BLaER1 (cell line): ENCODE results near the gene NEURL1.

Source experiments
- H3K27ac ChIP-seq: shearing (Covaris generic); formaldehyde crosslinking; 2 replicates; pipeline ENCODE4 v1.8.1; 2022
- H3K27me3 ChIP-seq: shearing (Covaris generic); formaldehyde crosslinking; 2 replicates; pipeline ENCODE4 v1.8.1; 2022
- H3K36me3 ChIP-seq: shearing (Covaris generic); formaldehyde crosslinking; 2 replicates; pipeline ENCODE4 v1.8.1; 2022
- H3K4me1 ChIP-seq: shearing (Covaris generic); formaldehyde crosslinking; 2 replicates; pipeline ENCODE4 v1.8.1; 2022
- H3K4me2 ChIP-seq: shearing (Covaris generic); formaldehyde crosslinking; 2 replicates; pipeline ENCODE4 v1.8.1; 2022
- H3K4me3 ChIP-seq: shearing (Covaris generic); formaldehyde crosslinking; 2 replicates; pipeline ENCODE4 v1.8.1; 2022
- H3K9ac ChIP-seq: shearing (Covaris generic); formaldehyde crosslinking; 2 replicates; pipeline ENCODE4 v1.8.1; 2022
- H3K9me3 ChIP-seq: shearing (Covaris generic); formaldehyde crosslinking; 2 replicates; pipeline ENCODE4 v1.8.1; 2022
- H4K20me1 ChIP-seq: shearing (Covaris generic); formaldehyde crosslinking; 2 replicates; pipeline ENCODE4 v1.8.1; 2022
- Cebpa-rat ChIP-seq: shearing (Covaris generic); IDR thresholded peaks from 2 replicates; pipeline ENCODE4 v1.8.1; 2022

NEURL1 gene

DNA sequence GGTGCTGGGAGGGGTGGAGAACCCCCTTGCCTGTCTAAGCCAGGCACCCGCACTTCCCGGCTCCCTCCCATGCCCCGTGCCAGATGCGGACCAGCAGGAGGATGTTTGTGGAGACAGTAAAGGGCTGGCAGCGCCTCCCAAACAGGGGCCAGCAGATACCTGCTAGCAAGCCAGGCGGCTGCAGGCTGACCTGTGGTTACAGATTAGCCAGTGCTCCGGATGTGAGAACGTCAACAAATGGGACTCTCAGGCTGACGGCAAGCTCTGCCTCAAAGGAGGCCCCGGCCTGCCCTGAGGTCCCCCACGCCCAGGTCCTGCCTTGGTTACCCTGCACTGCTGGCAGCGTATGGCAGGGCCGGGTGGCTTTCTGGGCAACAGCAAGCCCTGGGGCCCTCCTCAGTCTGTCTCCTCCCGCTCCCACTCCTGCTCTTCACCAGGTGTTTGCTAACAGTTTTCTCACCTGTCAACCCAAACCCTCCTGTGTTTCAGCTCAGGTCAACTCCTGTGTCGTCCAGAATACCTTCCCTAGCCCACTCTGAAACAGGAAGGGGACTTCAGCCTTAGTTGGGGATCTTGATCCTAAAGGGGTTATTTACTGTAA lies 85.4 kb downstream of the NEURL1 start:
- Histone ChIP-seq H3K27ac (peak overlapping the region; percentile 31; the same call in 1 of the 2 replicates), H3K9me3 (no peaks in the 10 kb centered on the region), H3K4me3 (no peak overlapping the region), H3K36me3 (no peaks in the 10 kb centered on the region), H4K20me1 (no peaks in the 10 kb centered on the region), H3K27me3 (no peaks in the 10 kb centered on the region), H3K9ac (no peak overlapping the region), H3K4me2 (no peak overlapping the region), H3K4me1 (peaks cover 79% of the 10 kb centered on the region)
- no peak for TF ChIP-seq Cebpa-rat

DNA sequence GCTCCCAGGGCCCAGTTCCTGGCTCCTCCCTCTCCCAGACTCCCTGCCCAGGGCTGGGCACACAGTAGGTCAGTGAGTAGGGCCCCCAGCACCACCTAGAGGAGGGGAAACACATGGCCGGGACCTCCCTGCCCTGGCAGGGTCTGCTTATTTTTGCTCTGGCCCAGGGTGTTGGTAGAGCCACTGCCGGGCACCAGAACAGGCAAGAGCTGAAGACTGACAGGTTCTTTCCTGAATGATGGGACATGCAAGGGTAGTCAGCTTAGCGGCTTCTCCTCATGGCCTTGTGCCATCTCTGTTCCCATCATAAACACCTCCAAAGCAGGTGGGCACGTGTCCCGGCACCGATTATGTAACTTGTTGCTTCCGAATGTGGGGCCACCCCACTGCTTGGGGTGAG lies 86.5 kb downstream of the NEURL1 start:
- H3K27ac ChIP-seq = peak overlapping the region; percentile 59; the same call in 1 of the 2 replicates
- H3K4me1 ChIP-seq = peaks cover 90% of the 10 kb centered on the region
- peaks cover 4% of the 10 kb centered on the region for H3K36me3 ChIP-seq
- peak overlapping the region; percentile 44; the same call in 1 of the 2 replicates for H3K9ac ChIP-seq
- no peaks in the 10 kb centered on the region for H4K20me1 ChIP-seq
- TF ChIP-seq Cebpa-rat = no peak
- H3K27me3 ChIP-seq = no peaks in the 10 kb centered on the region
- H3K4me3 ChIP-seq = no peak overlapping the region
- peaks cover 7% of the 10 kb centered on the region for H3K9me3 ChIP-seq
- H3K4me2 ChIP-seq = peak overlapping the region; percentile 81

DNA sequence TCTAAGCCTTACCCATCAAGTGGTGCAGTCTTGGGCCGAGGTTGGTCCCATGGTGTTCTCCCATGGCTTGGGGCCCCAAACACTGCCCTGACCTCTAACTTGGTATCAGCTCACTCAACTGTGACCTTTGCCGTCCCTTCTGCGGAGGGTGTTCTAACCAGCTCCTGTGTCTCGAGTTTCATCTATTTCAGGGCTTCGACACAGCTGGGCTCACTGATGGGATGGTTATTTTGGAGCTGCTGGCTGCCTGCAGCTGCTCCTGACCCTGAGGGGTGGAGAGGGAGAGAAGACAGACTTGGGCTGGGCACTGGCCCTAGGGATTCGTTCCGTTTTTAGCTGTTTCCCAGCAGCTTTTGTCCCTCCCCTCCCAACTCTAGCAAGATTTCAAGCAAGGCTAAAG lies 86.9 kb downstream of the NEURL1 start:
- peaks cover 12% of the 10 kb centered on the region for H3K9me3 ChIP-seq
- no peaks in the 10 kb centered on the region for H4K20me1 ChIP-seq
- peaks cover 87% of the 10 kb centered on the region for H3K4me1 ChIP-seq
- TF ChIP-seq Cebpa-rat = no peak
- peak overlapping the region; percentile 44; the same call in 1 of the 2 replicates for H3K9ac ChIP-seq
- H3K27me3 ChIP-seq = no peaks in the 10 kb centered on the region
- H3K36me3 ChIP-seq = peaks cover 7% of the 10 kb centered on the region
- H3K4me2 ChIP-seq = peak overlapping the region; percentile 81
- 0 out of 2 replicates have a peak overlapping the region, but pooled peaks have one; percentile 13 for H3K4me3 ChIP-seq
- H3K27ac ChIP-seq = peak overlapping the region; percentile 59; the same call in 1 of the 2 replicates

DNA sequence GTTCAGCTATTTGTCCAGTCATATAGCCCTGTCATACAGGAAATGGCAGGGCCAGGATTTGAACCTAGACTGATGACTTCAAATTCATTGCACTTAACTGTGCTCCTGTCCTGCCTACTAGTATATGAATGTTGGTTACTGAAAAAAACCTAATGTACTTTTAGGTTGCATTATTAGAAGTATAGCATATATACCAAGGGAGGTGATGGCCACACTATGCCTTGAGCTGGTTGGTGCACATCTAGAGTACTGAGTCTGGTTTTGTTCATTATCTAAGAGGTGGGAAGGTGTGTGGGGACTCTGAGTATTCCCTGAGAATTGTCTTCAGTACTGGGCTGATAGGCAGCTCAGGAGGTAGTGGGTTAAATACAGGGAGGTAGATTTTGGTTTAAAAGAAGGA lies 88.0 kb downstream of the NEURL1 start:
- Histone ChIP-seq H3K9ac (no peak overlapping the region), H3K27ac (peak overlapping the region; percentile 59), H3K27me3 (no peaks in the 10 kb centered on the region), H4K20me1 (no peaks in the 10 kb centered on the region), H3K9me3 (peaks cover 15% of the 10 kb centered on the region), H3K4me3 (no peak overlapping the region), H3K36me3 (peaks cover 7% of the 10 kb centered on the region), H3K4me2 (peak overlapping the region; percentile 81), H3K4me1 (peaks cover 77% of the 10 kb centered on the region)
- no peak for TF ChIP-seq Cebpa-rat

DNA sequence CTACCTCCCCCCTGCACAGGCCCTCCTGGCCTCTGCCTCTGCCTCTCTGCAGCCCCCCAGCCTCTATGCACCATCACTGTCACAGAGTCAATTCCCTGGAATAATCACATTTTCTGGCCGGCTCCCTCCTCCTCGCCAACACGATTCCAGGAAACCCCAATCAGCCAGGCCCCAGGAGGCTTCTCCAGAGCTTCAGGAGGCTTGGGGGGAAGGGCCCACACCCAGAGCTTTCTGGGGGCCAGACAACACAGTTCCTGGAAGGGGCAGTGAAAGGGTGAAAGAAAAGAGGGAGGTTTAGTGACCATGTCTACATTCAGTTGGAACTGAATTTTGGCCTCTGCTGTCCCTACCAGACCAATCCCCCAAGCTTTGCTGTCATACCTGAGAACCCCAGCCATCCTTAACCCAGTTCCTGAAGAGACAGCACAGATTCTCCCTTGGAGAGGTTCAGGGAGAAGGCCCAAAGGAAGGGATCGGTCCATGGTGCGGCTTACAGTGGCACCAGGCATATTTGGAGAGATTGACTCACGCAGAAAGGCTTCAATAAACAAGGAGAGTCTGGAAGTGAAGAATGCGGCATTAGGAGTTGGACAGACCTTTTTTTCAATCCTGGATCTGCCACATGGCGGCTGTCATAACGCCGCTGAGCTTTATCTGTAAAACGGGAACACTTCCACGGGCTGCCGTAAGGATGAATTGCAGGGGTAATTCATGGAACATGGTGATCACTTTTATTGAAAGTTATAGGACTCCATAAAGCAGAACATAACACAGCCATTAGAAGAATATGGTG lies 89.0 kb downstream of the NEURL1 start:
- no peak overlapping the region for H3K4me3 ChIP-seq
- H3K27me3 ChIP-seq = no peaks in the 10 kb centered on the region
- no peak for TF ChIP-seq Cebpa-rat
- peaks cover 70% of the 10 kb centered on the region for H3K4me1 ChIP-seq
- 0 out of 2 replicates have a peak overlapping the region, but pooled peaks have one; percentile 15 for H3K9ac ChIP-seq
- H3K36me3 ChIP-seq = peaks cover 7% of the 10 kb centered on the region
- H4K20me1 ChIP-seq = no peaks in the 10 kb centered on the region
- peaks cover 18% of the 10 kb centered on the region for H3K9me3 ChIP-seq
- peak overlapping the region; percentile 81 for H3K4me2 ChIP-seq
- peak overlapping the region; percentile 41; the same call in 1 of the 2 replicates for H3K27ac ChIP-seq

DNA sequence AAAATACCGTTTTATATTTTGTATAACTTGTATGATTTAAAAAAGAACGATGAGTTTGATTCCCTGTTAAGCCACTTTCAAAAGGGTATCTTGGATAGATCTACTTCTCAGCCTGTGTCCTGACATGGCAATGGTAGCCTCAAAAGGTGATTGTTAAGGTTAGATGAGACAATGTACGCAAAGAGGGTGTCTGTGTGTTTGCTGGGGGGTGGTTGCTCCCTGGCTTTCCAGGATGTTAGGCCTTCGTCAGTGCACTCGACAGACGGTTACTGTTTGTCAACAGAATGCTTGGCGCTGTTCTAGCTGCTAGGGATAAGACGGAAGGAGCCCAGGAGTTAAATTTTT lies 90.3 kb downstream of the NEURL1 start:
- TF ChIP-seq Cebpa-rat = no peak

DNA sequence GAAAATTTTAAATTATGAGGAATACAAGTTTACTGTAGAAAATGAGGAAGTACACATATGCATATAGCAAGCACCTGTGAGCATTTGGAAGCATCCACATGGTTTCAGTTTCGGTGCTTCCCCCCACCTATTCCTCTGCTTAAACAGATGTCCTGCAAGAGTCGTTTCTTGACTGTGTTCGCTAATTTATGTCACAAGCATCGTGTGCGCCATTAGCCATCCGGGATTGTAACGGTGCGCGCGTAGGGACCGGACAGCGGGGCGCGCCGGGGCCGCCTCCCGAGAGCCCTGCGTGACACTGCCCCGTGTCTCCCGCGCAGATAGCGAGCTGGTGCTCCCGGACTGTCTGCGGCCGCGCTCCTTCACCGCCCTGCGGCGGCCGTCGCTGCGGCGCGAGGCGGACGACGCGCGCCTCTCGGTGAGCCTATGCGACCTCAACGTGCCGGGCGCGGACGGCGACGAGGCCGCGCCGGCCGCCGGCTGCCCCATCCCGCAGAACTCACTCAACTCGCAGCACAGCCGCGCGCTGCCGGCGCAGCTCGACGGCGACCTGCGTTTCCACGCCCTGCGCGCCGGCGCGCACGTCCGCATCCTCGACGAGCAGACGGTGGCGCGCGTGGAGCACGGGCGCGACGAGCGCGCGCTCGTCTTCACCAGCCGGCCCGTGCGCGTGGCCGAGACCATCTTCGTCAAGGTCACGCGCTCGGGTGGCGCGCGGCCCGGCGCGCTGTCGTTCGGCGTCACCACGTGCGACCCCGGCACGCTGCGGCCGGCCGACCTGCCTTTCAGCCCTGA lies 90.9 kb downstream of the NEURL1 start:
- peaks cover 18% of the 10 kb centered on the region for H3K9me3 ChIP-seq
- no peak for TF ChIP-seq Cebpa-rat
- no peak overlapping the region for H3K4me3 ChIP-seq
- no peaks in the 10 kb centered on the region for H4K20me1 ChIP-seq
- H3K36me3 ChIP-seq = peaks cover 7% of the 10 kb centered on the region
- H3K4me1 ChIP-seq = peaks cover 62% of the 10 kb centered on the region
- peak overlapping the region; percentile 70 for H3K4me2 ChIP-seq
- H3K27me3 ChIP-seq = no peaks in the 10 kb centered on the region
- no peak overlapping the region for H3K9ac ChIP-seq
- H3K27ac ChIP-seq = peak overlapping the region; percentile 38; the same call in 1 of the 2 replicates

More for the DNA sequence above, 90.3 kb downstream of the NEURL1 start:
- peaks cover 7% of the 10 kb centered on the region for H3K36me3 ChIP-seq
- no peak overlapping the region for H3K4me3 ChIP-seq
- no peak overlapping the region for H3K9ac ChIP-seq
- H3K4me1 ChIP-seq = peaks cover 65% of the 10 kb centered on the region
- H3K27me3 ChIP-seq = no peaks in the 10 kb centered on the region
- no peak overlapping the region; the same call in 1 of the 2 replicates for H3K27ac ChIP-seq
- peaks cover 18% of the 10 kb centered on the region for H3K9me3 ChIP-seq
- H3K4me2 ChIP-seq = peak overlapping the region; percentile 70
- no peaks in the 10 kb centered on the region for H4K20me1 ChIP-seq

DNA sequence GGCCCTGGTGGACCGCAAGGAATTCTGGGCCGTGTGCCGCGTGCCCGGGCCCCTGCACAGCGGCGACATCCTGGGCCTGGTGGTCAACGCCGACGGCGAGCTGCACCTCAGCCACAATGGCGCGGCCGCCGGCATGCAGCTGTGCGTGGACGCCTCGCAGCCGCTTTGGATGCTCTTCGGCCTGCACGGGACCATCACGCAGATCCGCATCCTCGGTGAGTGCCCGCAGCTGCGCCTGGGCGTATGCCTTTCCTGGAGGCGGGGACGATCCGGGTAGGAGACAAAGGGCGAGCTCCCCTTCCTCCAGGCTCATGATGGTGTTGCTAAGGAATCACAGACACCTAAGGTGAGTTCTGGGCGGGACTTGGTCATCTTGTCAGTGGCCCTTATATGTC lies 91.5 kb downstream of the NEURL1 start:
- H3K4me2 ChIP-seq = peak overlapping the region; percentile 70
- H3K27ac ChIP-seq = no peak overlapping the region
- H3K36me3 ChIP-seq = peaks cover 7% of the 10 kb centered on the region
- no peaks in the 10 kb centered on the region for H4K20me1 ChIP-seq
- no peak overlapping the region for H3K9ac ChIP-seq
- H3K9me3 ChIP-seq = peaks cover 18% of the 10 kb centered on the region
- H3K4me1 ChIP-seq = peaks cover 56% of the 10 kb centered on the region
- no peak overlapping the region for H3K4me3 ChIP-seq
- no peak for TF ChIP-seq Cebpa-rat
- no peaks in the 10 kb centered on the region for H3K27me3 ChIP-seq

DNA sequence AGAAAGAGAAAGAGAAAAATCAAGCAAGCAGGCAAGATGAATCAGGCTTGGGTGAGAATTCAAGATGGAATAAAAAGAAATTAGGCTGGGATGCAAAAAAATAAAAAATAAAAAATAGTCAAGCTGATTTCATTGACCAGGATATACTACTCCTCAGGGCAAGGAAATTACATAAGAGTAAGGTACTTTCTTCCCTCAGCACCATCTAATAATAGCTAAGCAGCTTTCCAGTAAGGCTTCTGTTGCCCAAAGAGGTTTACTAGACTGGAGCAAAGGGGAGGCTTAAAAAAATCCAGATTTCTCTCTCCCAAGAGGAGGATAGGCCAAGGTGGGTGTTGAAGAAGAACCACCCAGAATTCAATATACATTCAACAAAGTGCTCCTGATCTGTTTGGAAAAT lies 93.6 kb downstream of the NEURL1 start:
- H3K9me3 ChIP-seq = peaks cover 18% of the 10 kb centered on the region
- no peak overlapping the region for H3K9ac ChIP-seq
- peaks cover 2% of the 10 kb centered on the region; the same call in 1 of the 2 replicates for H4K20me1 ChIP-seq
- no peak overlapping the region for H3K4me2 ChIP-seq
- peaks cover 7% of the 10 kb centered on the region for H3K36me3 ChIP-seq
- TF ChIP-seq Cebpa-rat = no peak
- peaks cover 35% of the 10 kb centered on the region for H3K4me1 ChIP-seq
- no peak overlapping the region for H3K4me3 ChIP-seq
- H3K27ac ChIP-seq = no peak overlapping the region
- H3K27me3 ChIP-seq = no peaks in the 10 kb centered on the region
